ENCODE measurements around the gene CNNM2.

CNNM2 gene

DNA sequence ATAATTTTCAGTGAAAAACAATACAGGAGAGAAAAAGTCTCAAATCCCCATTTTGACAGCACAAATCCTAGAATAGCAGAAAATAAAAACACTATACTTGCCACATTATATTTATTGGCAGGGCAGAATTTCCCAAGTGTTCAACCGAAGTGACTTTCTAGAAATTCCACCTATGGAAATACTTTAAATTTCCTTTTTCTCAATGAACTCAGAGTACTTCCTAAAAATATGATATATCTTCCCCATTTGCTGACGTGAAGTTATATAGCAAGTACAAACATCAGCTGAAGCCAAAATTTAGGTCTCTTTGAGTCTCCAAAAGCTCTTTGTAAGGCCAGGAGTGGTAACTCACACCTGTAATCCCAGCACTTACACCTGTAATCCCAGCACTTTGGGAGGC, 191.7 kb downstream of the CNNM2 start:
- TF ChIP-seq, protein P1, sequence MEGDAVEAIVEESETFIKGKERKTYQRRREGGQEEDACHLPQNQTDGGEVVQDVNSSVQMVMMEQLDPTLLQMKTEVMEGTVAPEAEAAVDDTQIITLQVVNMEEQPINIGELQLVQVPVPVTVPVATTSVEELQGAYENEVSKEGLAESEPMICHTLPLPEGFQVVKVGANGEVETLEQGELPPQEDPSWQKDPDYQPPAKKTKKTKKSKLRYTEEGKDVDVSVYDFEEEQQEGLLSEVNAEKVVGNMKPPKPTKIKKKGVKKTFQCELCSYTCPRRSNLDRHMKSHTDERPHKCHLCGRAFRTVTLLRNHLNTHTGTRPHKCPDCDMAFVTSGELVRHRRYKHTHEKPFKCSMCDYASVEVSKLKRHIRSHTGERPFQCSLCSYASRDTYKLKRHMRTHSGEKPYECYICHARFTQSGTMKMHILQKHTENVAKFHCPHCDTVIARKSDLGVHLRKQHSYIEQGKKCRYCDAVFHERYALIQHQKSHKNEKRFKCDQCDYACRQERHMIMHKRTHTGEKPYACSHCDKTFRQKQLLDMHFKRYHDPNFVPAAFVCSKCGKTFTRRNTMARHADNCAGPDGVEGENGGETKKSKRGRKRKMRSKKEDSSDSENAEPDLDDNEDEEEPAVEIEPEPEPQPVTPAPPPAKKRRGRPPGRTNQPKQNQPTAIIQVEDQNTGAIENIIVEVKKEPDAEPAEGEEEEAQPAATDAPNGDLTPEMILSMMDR (IDR thresholded peaks at IDR 0.05; ENCODE audit: control insufficient read depth, extremely low read depth, insufficient read depth) = no peak
- H3K4me3 ChIP-seq (ENCODE audit: low read depth, low read length) = no peak overlapping the region
- DNase-seq (ENCODE audit: low read depth) = no peak

DNA sequence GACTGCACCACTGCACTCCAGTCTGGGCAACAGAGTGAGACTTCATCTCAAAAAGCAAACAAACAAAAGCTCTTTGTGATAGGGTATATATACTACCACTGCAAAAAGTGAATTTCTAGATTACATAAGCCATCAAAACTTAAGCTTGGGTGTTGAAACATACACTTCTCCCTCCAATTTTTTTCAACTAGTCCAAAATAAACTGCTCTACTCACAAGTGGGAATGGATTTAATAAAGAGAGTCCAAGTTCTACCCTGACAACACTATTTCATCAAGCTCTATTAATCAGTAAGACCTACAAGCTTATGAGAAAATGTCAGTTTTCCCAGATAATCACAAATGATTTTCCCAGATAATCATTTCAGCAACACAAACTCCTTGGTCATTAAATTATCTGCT, 192.3 kb downstream of the CNNM2 start:
- H3K4me3 ChIP-seq (ENCODE audit: low read depth, low read length) = no peak overlapping the region
- TF ChIP-seq, protein P1 (IDR thresholded peaks at IDR 0.05; ENCODE audit: control insufficient read depth, extremely low read depth, insufficient read depth) = no peak
- no peak for DNase-seq (ENCODE audit: low read depth)

GRCh38 chr10:103111031-103111917, 193.2 kb downstream of the CNNM2 start:
- no peak for DNase-seq (ENCODE audit: low read depth)
- H3K4me3 ChIP-seq (ENCODE audit: low read depth, low read length) = no peak overlapping the region
- TF ChIP-seq, protein P1 (IDR thresholded peaks at IDR 0.05; ENCODE audit: control insufficient read depth, extremely low read depth, insufficient read depth) = no peak

- H3K4me3 ChIP-seq (ENCODE audit: low read depth, low read length) = no peak overlapping the region
- DNase-seq (ENCODE audit: low read depth) = peak; percentile 11
- TF ChIP-seq, protein P1 (IDR thresholded peaks at IDR 0.05; ENCODE audit: control insufficient read depth, extremely low read depth, insufficient read depth) = no peak
Measured at GRCh38 chr10:103111918-103112877, 194.1 kb downstream of the CNNM2 start.

DNA sequence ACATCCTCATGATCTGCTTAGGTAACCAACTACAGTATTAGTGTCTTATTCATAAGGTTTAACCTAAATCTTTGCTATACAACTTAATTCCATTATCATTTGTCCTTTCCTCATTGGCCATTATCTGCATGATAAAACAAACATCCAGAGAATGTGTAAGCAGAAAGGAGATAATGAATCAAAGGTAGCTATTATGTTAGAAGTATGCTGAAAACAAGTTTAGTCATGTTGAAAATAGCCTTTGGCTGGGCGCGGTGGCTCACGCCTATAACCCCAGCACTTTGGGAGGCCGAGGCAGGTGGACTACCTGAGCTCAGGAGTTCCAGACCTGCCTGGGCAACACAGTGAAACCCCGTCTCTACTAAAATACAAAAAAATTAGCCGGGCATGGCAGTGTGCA, 196.8 kb downstream of the CNNM2 start:
- DNase-seq (ENCODE audit: low read depth) = no peak
- TF ChIP-seq, protein P1 (IDR thresholded peaks at IDR 0.05; ENCODE audit: control insufficient read depth, extremely low read depth, insufficient read depth) = no peak
- H3K4me3 ChIP-seq (ENCODE audit: low read depth, low read length) = no peak overlapping the region

- no peak for DNase-seq (ENCODE audit: low read depth)
- H3K4me3 ChIP-seq (ENCODE audit: low read depth, low read length) = no peak overlapping the region
- TF ChIP-seq, protein P1 (IDR thresholded peaks at IDR 0.05; ENCODE audit: control insufficient read depth, extremely low read depth, insufficient read depth) = no peak
Measured at GRCh38 chr10:103117247-103117646, 199.2 kb downstream of the CNNM2 start.

Measured in LNCaP clone FGC (cell line).